Measurements from ENCODE around the gene SORL1-AS1.
A peak's percentile ranks its signal among the peaks of the same experiment; 100 is the strongest.

The SORL1-AS1 gene

DNA sequence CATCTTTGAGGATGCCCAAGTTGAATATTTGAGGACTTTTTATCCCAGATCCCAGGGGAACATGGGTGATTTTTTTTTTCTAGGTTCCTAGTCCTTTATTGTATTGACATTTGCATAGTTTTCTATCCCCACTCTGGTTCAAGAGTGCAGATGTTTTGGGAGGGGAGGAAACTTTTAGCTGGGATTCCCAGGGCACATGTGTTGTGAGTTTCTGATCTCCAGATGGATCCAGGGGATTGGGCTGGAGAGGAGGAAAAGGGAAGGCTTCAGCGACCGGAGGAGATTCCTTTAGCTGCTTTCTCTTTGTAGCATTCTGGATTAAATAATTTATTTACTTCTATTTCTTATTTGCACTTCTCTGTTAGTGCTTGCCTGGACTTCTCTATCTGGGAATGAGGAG is 14.7 kb upstream of the SORL1-AS1 start:
- H3K9me3 Mint-ChIP-seq, result no peaks in the 10 kb centered on the region
- peaks cover 52% of the 10 kb centered on the region for H3K36me3 Mint-ChIP-seq
- CTCF ChIA-PET, result interaction anchor here (0.6 to 8.2 kb wide), 7 partner anchors 11 to 314 kb away, joined by 3 to 63 read pairs (median 4); partner anchors contain the start of genes SORL1 and SORL1-AS1
- no peak for DNase-seq
- H3K4me1 Mint-ChIP-seq, result peaks cover 96% of the 10 kb centered on the region
- H3K27me3 Mint-ChIP-seq, result no peaks in the 10 kb centered on the region
- peak overlapping the region; percentile 16 for H3K4me3 Mint-ChIP-seq
- peak overlapping the region; percentile 95 for H3K27ac Mint-ChIP-seq

GRCh38 chr11:121466063-121466794 is 13.5 kb upstream of the SORL1-AS1 start:
- Mint-ChIP-seq H3K4me1 (peaks cover 96% of the 10 kb centered on the region), H3K27ac (peak overlapping the region; percentile 95), H3K9me3 (no peaks in the 10 kb centered on the region), H3K27me3 (no peaks in the 10 kb centered on the region), H3K36me3 (peaks cover 50% of the 10 kb centered on the region), H3K4me3 (peak overlapping the region; percentile 65)
- peak; percentile 52 for DNase-seq
- CTCF ChIA-PET, result interaction anchor here (1.1 to 8.2 kb wide), 5 partner anchors 9 to 47 kb away, joined by 3 to 63 read pairs (median 5); partner anchors contain the start of genes SORL1 and SORL1-AS1

- peaks cover 97% of the 10 kb centered on the region for H3K4me1 Mint-ChIP-seq
- H3K36me3 Mint-ChIP-seq, result peaks cover 50% of the 10 kb centered on the region
- H3K27me3 Mint-ChIP-seq, result no peaks in the 10 kb centered on the region
- no peaks in the 10 kb centered on the region for H3K9me3 Mint-ChIP-seq
- H3K27ac Mint-ChIP-seq, result peak overlapping the region; percentile 95
- DNase-seq, result no peak
- peak overlapping the region; percentile 65 for H3K4me3 Mint-ChIP-seq
- CTCF ChIA-PET, result interaction anchor here (1.1 to 8.2 kb wide), 4 partner anchors 9 to 18 kb away, joined by 3 to 63 read pairs (median 4); partner anchors contain the start of genes SORL1 and SORL1-AS1
Measured at GRCh38 chr11:121465709-121466062, 12.9 kb upstream of the SORL1-AS1 start.

- no peaks in the 10 kb centered on the region for H3K9me3 Mint-ChIP-seq
- H3K4me3 Mint-ChIP-seq, result peak overlapping the region; percentile 45
- peaks cover 99% of the 10 kb centered on the region for H3K4me1 Mint-ChIP-seq
- no peaks in the 10 kb centered on the region for H3K27me3 Mint-ChIP-seq
- CTCF ChIA-PET, result interaction anchor here (0.8 to 8.2 kb wide), 2 partner anchors 14 to 45 kb away, joined by 3 to 63 read pairs; partner anchors contain the start of genes SORL1 and SORL1-AS1
- DNase-seq, result peak; percentile 84
- peaks cover 48% of the 10 kb centered on the region for H3K36me3 Mint-ChIP-seq
- peak overlapping the region; percentile 95 for H3K27ac Mint-ChIP-seq
Measured at GRCh38 chr11:121464352-121464946, 11.7 kb upstream of the SORL1-AS1 start.

DNA sequence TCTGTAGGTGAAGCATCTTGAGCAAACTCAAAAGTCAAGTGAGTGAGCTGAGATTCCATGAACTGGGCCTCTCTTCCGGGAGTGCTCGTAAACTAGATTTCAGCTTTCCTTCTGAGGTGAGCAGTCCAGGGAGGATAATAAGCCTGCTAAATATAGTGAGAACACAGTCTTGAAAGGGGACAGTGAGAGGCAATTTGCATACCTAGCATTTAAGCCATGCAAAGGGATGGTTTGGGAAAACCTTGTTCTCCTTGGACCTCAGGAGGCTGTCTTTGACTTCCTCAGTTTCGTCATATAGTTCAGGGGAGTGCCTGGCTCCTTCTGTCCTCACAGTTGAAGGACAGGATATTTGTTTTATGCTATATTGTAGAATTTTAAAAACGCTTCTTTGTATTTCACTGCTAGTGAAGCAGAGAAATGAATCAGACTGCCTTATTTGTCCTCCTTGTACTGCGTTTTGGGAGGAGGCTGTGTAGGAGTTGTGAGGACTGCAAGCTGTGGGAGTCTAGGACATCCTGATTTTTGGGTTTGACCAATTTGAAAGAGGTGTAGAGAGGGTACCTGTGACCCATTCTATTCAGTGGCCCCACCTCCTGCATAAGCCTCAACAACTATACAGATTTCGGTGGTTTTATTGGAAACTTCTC is 11.0 kb upstream of the SORL1-AS1 start:
- Mint-ChIP-seq H3K36me3 (peaks cover 48% of the 10 kb centered on the region), H3K9me3 (no peaks in the 10 kb centered on the region), H3K4me1 (peaks cover 99% of the 10 kb centered on the region), H3K27me3 (no peaks in the 10 kb centered on the region), H3K4me3 (peak overlapping the region; percentile 45), H3K27ac (peak overlapping the region; percentile 95)
- no peak for DNase-seq
- CTCF ChIA-PET, result interaction anchor here (0.8 to 8.2 kb wide), 2 partner anchors 13 to 45 kb away, joined by 3 to 63 read pairs; partner anchors contain the start of genes SORL1 and SORL1-AS1

DNA sequence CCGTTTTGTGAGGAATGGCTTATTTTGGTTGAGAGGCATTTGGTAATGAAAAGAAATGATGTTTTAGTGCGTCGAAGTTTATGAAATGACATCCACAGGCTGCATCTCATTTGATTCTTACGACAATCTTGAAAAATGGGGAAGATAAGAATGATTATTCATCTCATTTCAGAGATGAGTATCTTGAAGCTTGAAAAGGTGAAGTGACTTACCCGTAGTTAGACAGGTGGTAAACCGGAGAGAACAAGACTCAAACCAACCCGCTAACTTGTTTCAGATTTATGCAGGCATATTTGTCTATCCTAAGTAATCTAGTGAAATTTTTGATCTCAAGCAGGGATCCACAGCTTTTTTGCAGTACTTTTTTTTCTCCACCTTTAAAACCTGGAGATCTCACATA is 9.1 kb upstream of the SORL1-AS1 start:
- no peaks in the 10 kb centered on the region for H3K9me3 Mint-ChIP-seq
- H3K27me3 Mint-ChIP-seq, result no peaks in the 10 kb centered on the region
- DNase-seq, result no peak
- no peak overlapping the region for H3K4me3 Mint-ChIP-seq
- peak overlapping the region; percentile 77 for H3K27ac Mint-ChIP-seq
- H3K36me3 Mint-ChIP-seq, result peaks cover 63% of the 10 kb centered on the region
- H3K4me1 Mint-ChIP-seq, result peaks cover 99% of the 10 kb centered on the region
- CTCF ChIA-PET, result interaction anchor here (1.4 to 8.2 kb wide), 3 partner anchors 11 to 32 kb away, joined by 3 to 63 read pairs (median 5); partner anchors contain the start of genes SORL1 and SORL1-AS1

- no peaks in the 10 kb centered on the region for H3K27me3 Mint-ChIP-seq
- H3K9me3 Mint-ChIP-seq, result no peaks in the 10 kb centered on the region
- CTCF ChIA-PET, result interaction anchor here (1.4 to 8.2 kb wide), 3 partner anchors 10 to 33 kb away, joined by 3 to 63 read pairs (median 5); partner anchors contain the start of genes SORL1 and SORL1-AS1
- no peak overlapping the region for H3K4me3 Mint-ChIP-seq
- peak overlapping the region; percentile 77 for H3K27ac Mint-ChIP-seq
- H3K4me1 Mint-ChIP-seq, result peaks cover 100% of the 10 kb centered on the region
- no peak for DNase-seq
- peaks cover 71% of the 10 kb centered on the region for H3K36me3 Mint-ChIP-seq
Measured at GRCh38 chr11:121460941-121461514, 8.3 kb upstream of the SORL1-AS1 start.

- Mint-ChIP-seq H3K4me1 (peaks cover 100% of the 10 kb centered on the region), H3K4me3 (peak overlapping the region; percentile 51), H3K9me3 (no peaks in the 10 kb centered on the region), H3K36me3 (peaks cover 80% of the 10 kb centered on the region), H3K27me3 (no peaks in the 10 kb centered on the region), H3K27ac (peak overlapping the region; percentile 79)
- CTCF ChIA-PET, result interaction anchor here (0.8 kb wide), 1 partner anchor 140 kb away, joined by 3 read pairs; no protein-coding TSS in a partner anchor
- peak; percentile 64 for DNase-seq
Measured at GRCh38 chr11:121459413-121460017, 6.7 kb upstream of the SORL1-AS1 start.

- no peak for DNase-seq
- Mint-ChIP-seq H3K4me3 (peak overlapping the region; percentile 9), H3K4me1 (peaks cover 100% of the 10 kb centered on the region), H3K27me3 (no peaks in the 10 kb centered on the region), H3K36me3 (peaks cover 88% of the 10 kb centered on the region), H3K27ac (peak overlapping the region; percentile 79), H3K9me3 (no peaks in the 10 kb centered on the region)
- CTCF ChIA-PET, result no interaction called here
Measured at GRCh38 chr11:121458551-121458950, 5.8 kb upstream of the SORL1-AS1 start.

- CTCF ChIA-PET, result interaction anchor here (1.0 to 1.4 kb wide), 3 partner anchors 9 to 134 kb away, joined by 4 to 5 read pairs (median 4); no protein-coding TSS in a partner anchor
- Mint-ChIP-seq H3K4me3 (peak overlapping the region; percentile 16), H3K27me3 (no peaks in the 10 kb centered on the region), H3K36me3 (peaks cover 80% of the 10 kb centered on the region), H3K27ac (no peak overlapping the region), H3K4me1 (peaks cover 90% of the 10 kb centered on the region), H3K9me3 (no peaks in the 10 kb centered on the region)
- DNase-seq, result no peak
Measured at GRCh38 chr11:121456816-121457431, 4.2 kb upstream of the SORL1-AS1 start.

DNA sequence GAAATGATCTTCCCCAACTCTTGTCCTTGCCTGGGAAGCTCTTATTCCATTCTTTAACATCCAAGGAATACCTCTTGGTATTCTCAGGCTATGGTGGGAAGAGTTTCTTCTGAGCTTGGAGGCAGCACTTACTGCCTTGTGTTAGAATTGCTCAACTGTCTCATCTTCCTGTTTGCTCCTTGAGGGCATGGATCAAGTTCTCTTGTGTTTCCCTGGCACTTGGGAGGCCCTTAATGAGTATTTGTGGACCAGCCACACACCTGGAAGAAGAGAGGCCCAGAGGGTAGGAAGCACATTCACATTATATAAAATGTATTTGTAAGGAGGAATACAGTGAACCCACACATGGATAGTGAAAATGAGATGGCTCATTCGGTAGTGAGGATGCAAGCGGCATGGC is 3.4 kb upstream of the SORL1-AS1 start:
- CTCF ChIA-PET, result interaction anchor here (1.0 to 1.4 kb wide), 3 partner anchors 9 to 135 kb away, joined by 4 to 5 read pairs (median 4); no protein-coding TSS in a partner anchor
- peak overlapping the region; percentile 54 for H3K27ac Mint-ChIP-seq
- H3K4me1 Mint-ChIP-seq, result peaks cover 85% of the 10 kb centered on the region
- DNase-seq, result no peak
- H3K27me3 Mint-ChIP-seq, result no peaks in the 10 kb centered on the region
- H3K36me3 Mint-ChIP-seq, result peaks cover 78% of the 10 kb centered on the region
- H3K4me3 Mint-ChIP-seq, result peak overlapping the region; percentile 44
- H3K9me3 Mint-ChIP-seq, result no peaks in the 10 kb centered on the region

DNA sequence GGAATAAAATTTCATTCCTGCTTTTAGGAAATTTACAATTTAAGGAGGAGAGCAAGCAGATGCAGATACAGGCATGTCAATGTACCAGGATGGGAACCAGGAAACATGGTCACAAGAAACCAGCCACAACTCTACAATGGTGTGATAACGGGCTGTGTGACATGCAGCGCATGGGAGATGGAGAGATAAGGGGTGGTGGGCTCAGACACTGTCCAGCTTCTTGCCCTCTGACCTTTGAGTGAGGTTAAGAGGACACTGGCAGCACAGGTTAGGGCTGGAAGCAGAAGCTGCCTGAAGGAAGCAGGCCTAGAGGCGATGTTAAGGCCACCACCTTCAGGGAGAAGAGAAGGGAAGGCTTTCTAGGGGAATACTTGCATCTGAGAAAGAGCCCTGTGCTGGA is 2.3 kb upstream of the SORL1-AS1 start:
- H3K4me3 Mint-ChIP-seq, result peak overlapping the region; percentile 84
- CTCF ChIA-PET, result interaction anchor here (0.6 to 1.6 kb wide), 2 partner anchors 131 to 135 kb away, joined by 3 to 6 read pairs; no protein-coding TSS in a partner anchor
- H3K36me3 Mint-ChIP-seq, result peaks cover 74% of the 10 kb centered on the region
- H3K27ac Mint-ChIP-seq, result peak overlapping the region; percentile 90
- H3K9me3 Mint-ChIP-seq, result no peaks in the 10 kb centered on the region
- DNase-seq, result no peak
- H3K4me1 Mint-ChIP-seq, result peaks cover 85% of the 10 kb centered on the region
- H3K27me3 Mint-ChIP-seq, result no peaks in the 10 kb centered on the region
